Measurements from ENCODE around the gene GRAP.
"Not testable (repeated sequence)": the region's sequence is repeated elsewhere in the genome, so short reads cannot be mapped to it uniquely, and the experiment has no call there.

The GRAP gene

DNA sequence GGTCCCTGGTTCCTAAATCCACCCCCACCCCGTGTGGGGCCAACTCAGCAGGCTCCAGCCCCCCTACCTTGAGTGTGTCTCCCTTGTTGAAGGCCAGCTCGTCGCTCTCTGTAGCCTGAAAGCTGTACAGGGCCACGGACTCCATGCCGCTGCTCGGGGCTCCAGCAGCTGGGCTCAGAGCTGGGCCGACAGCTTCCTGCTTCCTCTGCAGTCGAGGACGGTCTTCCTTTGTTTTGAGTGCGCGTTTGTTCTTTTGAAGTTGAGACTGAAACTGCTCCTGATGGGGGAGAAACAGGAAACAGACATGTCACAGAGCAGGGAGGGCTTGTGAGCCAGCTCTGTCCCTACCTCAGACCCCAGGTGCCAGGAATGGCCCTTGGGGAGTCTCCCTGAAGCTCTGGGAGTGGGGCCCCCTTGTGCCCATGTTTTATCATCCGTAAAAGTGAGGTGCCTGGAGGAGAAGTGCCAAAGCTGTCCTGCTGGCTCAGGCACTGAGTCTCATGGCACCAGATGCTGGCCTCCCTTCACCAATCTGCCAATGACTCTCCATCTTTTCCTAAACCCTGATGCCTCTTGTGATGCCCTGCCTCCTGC lies at the start of gene GRAP:
TSS of gene GRAP (minus strand) at position 176 of the 594 bp plus-strand sequence. CDS start at position 145, 31 bp downstream.
- not testable (repeated sequence) for DNase-seq (ENCODE audit: low read depth in 3 of 3)

DNA sequence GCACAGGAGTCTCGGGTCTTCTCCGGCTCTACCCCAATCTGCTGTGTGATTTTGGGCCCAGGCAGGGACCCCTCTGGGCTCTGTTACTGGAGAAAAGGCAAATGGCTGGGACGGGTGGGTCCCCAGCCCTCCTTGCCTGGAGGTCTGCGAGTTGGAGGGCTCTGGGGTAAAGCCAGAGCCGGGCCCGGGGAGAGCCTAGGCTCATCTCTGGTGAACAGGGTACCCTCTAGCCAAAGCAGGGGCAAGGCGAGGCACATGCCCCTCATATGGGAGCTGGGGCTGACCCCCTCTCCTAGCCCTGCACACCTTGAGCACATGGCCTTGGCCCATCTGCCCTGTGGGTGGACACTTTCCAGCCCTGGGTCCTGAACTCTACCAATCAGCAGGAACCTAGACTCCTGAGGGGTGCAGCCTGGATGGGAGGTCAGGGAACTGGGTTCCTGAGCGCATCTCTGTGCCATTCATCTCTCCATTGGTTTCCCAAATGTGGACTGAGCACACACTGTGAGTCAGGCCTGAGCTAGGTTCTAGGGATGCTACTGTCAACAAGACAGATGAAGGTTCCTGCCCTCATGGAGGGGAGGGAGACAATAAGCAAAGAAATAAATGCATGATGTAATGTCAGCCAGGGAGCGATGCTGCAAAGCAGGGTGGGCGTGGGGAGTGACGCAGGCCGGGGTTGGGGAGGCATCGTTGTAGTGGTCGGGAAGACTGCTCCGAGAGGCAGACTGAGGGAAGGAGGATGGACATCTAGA lies 47.1 kb upstream of the GRAP start:
- not testable (repeated sequence) for DNase-seq (ENCODE audit: low read depth in 3 of 3)

DNA sequence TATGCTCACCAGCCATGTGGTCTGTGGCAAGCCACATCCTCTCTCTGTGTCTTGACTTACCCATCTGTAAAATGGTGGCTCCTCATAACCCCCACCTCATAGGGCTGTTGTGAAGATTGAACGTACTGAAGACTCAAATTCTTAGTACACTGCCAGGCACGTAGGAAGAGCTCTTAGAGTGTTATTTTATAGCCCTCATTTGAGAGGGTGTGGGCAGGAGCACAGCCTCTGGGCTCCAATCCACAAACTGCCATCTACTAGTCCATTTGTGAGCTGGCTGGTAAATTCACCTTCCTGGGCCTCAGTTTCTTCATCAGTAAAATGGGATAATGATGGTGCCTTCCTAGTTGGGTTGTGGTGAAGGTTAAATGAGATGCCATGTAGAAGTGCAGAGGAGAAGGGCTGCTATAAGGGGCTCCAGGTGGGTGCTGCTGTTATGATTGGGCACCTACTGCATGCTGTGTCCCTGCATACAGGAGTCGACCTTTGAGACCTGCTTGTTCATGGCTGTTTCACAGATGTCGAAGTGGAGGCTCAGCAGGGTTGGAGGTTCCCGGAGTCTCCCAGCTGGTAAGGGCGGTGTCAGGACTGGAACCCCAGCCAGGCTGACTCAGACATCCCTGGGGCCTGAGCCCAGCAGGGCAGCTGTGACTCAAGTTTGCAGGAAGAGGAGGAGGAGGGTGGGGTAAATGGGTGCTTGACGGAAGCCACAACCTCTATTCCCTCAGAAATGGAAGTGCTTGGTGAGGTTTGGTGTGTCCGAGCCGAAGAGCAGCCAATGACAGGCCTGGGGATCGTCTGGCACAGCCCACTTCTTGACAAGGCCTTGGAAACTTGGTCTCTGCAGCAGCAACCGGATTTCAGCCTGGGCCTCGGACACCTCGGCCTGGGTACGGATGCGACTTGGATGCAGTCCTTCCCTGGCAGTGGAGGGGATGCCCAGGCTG lies 46.3 kb upstream of the GRAP start:
- DNase-seq (ENCODE audit: low read depth in 3 of 3), result not testable (repeated sequence)

DNA sequence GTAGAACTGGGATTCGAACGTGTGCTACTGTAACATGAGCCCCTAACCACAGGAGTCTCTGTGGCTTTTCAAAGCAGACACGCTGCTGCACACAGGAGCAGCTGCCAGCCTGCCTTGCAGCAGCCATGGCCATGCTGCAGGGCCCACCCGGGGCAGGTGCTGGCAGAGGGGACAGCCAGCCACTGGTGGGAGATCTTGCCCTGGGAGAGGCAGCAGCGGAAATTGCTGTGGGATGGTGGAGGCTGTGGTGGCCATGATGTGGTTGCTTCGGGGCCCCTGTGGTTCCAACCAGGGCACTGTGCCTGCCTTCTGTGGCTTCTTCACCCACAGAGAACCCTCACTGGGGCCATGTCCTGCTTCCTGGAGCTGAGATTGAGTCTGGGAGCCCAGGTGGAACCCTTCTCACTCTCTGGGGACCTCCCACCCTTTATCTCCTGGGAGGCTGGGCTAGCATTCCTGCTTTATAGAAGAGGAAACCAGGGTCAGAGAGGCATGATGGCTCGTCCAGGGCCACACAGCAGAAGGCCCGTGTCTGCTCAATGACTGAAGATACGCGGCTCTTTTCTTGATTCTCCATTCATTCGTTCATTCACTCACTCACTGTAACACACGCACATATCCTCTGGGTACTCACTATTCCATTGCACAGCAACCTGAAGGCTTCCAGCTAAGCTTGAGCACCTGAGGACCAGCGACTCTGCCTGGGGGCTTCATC lies 43.5 kb upstream of the GRAP start:
- DNase-seq (ENCODE audit: low read depth in 3 of 3), result not testable (repeated sequence)

DNA sequence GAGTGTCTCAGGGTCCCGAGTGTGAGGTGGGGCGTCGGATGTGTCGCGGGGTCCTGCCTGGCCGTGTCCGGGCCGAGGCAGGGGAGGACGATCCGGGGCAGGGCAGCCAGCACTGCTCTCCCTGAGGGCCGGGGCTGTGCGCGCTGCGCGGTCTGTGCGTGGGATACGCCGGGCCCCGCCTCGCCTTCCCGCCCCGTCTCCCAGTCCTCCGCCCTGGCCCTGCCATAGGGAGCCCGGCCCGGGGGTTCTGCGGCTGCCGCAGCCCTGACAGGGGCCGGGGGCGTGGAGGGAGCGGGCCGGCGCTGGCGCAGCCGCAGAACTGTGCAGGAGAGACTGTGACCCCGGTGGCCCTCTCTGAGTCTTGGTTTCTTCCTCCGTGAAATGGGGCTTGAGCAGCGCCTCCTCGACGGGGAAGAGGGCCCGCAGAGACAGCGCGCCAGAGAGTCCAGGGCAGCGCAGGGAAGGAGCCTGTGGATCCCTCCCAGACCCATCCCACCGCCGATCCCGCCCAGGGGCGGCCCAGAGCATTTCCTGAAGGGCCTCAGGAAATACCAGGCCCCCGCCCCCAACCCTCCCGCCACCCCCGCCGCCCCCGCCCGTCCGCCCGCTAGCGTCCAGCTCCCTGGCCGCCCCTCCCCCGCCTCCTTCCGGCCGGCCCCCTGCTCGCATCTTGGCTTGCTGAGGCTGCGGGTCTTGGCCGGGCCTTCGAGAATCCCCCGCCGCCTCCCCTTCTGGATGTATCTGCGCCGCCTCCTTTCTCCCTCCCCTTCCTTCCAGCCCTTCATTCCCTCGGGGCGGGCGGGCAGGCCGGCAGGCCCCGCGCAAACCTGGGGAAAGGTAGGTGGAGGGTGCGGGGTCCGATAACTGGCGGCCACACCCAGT lies 42.3 kb upstream of the GRAP start:
- DNase-seq (ENCODE audit: low read depth in 3 of 3), result not testable (repeated sequence)

DNA sequence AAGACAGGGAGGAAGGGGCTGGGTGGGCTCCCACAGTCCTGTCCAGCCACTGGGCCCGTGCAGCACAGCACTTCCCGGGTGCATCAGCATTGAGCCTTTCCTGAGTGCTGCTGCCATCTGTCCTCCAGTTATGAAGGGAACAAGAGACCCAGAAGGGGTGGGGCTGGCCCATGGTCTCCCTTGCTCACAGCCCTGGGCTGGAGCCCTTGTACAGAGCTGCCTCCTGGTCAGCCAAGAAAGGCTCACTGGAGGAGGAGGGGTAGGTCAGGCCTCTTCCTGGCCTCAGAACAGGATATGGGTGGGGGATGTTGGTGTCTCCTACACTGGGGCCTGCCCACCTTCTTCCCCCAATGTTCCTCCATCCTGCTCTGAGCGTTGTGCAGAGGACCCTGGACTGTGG lies 30.6 kb upstream of the GRAP start:
- DNase-seq (ENCODE audit: low read depth in 3 of 3), result not testable (repeated sequence)

DNA sequence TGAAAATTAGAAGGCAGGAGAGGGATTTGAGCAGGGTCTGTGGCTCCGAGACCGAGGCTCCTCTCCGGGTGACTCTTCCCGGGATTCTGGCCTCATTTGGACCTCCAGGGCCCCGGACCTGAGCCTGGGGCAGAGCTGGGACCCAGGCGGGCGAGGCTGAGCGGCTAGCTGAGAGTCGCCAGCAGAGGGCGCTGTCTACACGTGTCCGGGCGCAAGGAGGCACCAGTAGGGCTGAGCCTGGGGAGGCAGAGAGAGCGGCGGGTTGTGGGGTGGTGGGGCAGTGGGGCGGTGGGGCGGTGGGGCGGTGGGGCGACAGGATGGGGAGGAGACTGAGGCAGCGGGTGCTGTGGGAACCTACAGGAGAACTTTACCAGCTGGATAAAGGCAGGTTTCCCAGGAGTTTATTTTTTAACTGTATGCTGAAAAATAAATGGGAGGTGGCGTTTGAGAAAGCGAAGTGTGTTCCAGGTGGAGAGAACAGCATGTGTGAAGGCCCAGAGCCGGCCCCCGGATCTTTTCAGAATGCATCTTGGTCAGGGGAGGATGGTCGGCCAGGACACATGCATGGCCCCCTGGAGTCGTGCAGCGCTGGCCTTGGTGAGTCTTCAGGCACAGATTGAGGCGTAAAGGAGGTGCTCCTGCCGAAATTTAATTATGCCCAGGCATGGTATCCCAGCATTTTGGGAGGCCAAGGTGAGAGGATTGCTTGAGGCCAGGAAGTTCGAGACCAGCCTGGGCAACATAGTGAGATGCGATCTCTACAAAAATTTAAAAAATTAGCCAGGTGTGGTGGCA lies 29.8 kb upstream of the GRAP start:
- DNase-seq (ENCODE audit: low read depth in 3 of 3), result peak in 1 of 3 donors; percentile 8

DNA sequence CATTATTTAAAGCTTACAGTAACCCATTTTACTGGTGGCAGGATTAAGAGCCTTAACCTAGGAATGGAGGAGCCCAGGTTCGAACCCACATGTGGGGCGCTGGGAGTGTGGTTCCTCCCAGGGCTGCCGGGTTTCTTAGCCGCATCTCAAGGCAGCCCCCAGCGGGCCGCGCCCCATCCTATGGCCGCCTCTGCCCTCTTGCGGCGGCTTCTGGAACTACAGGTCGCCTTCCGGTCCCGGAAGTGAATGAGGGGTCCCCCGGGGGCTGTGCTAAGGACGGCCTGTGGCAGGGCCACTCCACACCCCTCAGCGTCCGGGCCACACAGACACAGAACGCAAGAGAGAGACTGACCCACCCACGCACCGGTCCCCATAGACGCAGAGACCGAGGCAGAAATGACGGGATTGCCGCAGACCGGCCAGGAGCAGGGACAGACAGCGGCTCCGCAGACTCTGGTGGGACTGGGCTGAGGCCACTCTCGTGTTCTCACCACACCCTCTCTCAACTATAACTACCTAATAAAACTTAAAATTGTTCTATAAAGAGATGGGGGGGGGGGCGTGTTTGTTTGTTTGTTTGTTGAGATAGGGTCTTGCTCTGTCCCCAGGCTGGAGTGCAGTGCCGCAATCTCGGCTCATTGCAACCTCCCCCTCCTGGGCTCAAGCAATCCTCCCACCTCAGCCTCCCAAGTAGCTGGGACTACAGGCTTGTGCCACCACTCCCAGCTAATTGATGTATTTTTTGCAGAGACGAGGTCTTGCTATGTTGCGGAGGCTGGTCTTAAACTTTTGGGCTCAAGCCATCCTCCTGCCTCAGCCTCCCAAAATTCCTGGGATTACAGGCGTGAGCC lies 23.8 kb upstream of the GRAP start:
- DNase-seq (ENCODE audit: low read depth in 3 of 3), result not testable (repeated sequence)

DNA sequence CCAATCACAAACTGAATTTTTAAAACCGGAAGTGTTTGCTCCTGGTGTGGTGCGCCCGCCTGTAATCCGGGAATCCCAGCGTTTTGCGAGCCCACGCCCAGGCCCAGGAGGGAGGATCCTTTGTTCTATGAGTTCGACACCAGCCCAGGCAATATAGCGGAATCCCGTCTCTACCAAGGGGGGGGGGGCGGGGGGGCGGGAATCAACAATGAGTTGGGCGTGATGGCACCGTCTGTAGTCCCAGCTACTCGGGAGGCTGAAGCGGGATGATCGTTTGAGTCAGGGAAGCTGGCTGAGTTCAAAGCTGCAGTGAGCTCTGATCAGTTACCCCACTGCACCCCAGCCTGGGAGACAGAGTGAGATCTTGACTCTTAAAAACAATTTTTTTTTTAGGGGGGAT lies 17.6 kb upstream of the GRAP start:
- not testable (repeated sequence) for DNase-seq (ENCODE audit: low read depth in 3 of 3)

DNA sequence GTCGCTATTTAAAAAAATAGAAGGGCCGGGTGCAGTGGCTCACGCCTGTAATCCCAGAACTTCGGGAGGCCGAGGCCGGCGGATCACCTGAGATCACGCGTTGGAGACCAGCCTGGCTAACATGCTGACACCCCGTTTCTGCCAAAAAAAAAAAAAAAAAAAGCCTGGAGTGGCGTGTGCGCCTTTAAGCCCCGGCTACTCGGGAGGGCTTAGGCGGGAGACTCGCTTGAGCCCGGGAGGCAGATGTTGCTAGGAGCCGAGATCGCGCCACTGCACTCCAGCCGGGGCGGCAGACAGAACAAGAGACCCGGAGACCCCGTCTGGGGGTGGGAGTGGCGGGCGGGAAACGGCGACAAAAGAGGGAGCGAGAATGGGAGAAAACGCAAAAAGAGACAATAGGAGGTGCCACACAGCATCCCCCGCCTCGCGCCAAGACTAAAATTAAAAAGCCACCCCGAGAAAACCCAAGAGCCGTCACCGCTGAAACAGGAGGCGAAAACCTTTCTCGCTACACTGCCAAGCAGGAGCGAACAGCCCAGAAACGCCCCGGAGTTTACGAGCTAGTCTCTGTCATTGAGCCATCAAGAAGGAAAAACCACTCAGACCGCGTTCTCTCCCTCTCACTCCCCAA lies 16.7 kb upstream of the GRAP start:
- DNase-seq (ENCODE audit: low read depth in 3 of 3), result peak; percentile 64 to 97 (median 84)

DNA sequence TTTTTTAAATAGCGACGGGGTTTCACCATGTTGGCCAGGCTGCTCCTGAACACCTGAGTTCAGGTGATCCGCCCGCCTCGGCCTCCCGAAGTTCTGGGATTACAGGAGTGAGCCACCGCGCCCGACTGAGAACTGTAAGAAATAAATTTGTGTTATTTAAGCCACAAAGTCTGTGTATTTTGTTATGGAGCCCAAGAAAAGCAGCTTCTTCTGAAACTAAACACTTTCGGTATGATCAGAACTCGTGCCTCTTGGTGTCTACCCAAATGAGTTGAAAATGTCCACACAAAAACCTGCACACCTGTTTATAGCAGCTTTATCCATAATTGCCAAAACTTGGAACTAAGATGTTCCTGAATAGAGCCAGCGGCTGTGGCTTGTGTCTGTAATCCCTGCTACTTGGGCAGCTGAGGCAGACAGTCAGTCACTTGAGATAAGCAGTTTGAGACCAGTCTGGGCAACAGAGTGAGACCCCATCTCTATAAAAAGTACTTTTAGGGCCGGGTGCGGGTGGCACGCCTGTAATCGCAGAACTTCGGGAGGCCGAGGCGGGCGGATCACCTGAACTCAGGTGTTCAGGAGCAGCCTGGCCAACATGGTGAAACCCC lies 16.1 kb upstream of the GRAP start:
- DNase-seq (ENCODE audit: low read depth in 3 of 3), result not testable (repeated sequence)

DNA sequence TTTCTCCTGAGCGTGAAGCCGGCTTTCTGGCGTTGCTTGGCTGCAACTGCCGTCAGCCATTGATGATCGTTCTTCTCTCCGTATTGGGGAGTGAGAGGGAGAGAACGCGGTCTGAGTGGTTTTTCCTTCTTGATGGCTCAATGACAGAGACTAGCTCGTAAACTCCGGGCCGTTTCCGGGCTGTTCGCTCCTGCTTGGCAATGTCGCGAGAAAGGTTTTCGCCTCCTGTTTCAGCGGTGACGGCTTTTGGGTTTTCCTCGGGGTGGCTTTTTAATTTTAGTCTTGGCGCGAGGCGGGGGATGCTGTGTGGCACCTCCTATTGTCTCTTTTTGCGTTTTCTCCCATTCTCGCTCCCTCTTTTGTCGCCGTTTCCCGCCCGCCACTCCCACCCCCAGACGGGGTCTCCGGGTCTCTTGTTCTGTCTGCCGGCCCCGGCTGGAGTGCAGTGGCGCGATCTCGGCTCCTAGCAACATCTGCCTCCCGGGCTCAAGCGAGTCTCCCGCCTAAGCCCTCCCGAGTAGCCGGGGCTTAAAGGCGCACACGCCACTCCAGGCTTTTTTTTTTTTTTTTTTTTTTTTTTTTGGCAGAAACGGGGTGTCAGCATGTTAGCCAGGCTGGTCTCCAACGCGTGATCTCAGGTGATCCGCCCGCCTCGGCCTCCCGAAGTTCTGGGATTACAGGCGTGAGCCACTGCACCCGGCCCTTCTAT lies 15.4 kb upstream of the GRAP start:
- peak in 1 of 3 donors; percentile 79 for DNase-seq (ENCODE audit: low read depth in 3 of 3)

DNA sequence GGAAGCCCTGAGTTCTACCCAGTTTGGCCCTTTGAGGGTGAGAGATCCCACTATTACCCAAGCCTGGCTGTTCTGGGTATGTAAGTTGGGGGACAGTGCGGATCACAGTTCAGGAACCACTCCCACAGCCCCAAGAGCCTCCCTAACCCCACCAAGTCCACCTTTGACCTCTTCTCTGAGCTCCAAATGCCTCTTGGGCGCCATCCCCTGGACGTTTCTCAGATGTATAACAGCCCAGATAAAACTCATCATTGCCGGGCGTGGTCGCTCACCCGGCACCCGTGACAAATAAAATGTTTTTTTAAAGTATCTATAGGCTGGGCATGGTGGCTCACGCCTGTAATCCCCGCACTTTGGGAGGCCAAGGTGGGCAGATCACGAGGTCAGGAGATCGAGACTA lies 8.7 kb upstream of the GRAP start:
- DNase-seq (ENCODE audit: low read depth in 3 of 3), result not testable (repeated sequence)

DNA sequence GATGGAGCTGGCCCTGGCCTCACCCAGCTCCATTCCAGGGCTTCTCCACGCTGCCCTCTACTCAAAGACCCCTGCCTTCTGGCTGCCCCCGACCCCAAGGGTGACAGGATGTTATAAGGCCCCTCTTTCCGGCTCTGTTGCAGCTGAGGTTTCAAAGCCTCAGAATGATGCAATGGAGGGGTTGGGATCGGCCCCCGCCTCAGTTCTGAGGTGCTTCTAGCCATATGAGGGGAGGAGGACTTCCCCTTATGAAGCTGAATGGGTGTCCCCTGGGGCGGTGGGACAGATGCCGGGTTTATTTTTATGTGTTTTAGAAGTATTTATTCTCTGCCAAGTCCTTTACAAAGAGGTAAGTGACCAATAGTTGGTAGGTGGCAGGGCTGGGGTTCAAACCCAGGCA lies 2.1 kb upstream of the GRAP start:
- DNase-seq (ENCODE audit: low read depth in 3 of 3), result not testable (repeated sequence)

DNA sequence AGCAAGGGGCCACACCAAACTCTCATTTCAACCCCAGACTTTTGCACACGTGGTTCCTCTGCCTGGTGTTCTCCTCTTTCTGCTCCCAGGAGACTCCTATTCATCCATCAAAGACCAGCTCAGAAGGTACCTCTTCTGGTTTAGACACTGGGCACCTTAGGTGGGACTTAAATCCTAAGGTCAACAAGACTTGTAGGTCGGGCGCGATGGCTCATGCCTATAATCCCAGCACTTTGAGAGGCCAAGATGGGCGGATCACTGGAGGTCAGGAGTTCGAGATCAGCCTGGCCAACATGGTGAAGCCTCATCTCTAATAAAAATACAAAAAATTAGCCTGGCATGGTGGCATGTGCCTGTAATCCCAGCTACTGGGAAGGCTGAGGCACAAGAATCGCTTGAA lies 753 bp upstream of the GRAP start:
- not testable (repeated sequence) for DNase-seq (ENCODE audit: low read depth in 3 of 3)

DNA sequence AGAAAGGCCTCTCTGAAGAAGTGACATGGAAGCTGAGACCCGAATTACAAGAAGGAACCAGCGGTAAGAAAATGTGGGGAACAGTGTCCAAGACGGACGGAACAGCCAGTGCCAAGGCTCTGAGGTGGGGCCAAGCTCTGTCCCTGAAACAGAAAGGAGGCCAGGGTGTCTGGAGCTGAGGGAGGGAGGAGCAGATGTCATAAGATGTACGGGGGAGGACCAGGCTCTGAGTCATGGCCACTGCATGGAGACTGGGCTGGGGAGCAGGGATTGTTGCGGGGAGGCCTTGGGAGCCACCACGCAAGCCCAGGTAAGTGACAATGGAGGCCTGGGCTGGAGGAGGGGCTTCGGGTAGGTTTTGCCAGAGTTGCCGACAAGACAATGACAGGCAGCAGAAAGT lies 2.1 kb downstream of the GRAP start:
- not testable (repeated sequence) for DNase-seq (ENCODE audit: low read depth in 3 of 3)

DNA sequence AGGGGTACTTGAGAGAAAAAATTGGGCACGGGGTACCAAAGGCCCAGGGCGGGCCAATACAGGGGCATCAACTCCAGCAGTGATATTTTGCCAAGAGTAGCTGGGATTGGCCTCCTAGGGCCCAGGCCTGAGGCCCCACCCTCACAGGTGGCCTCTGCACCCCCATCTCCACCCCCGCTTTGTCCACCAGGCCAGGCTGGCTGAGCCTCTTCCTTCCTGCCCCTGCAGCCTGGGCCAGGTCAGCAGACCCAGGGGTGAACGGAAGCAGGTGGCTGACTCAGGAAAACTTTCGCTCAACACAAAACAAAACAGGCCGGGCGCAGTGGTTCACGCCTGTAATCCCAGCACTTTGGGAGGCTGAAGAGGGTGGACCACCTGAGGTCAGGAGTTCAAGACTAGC lies 3.7 kb downstream of the GRAP start:
- not testable (repeated sequence) for DNase-seq (ENCODE audit: low read depth in 3 of 3)
